LNCAP (cell line): Measurements from ENCODE around the gene RAB25.

Experiments
- TF ChIP-seq, protein P1 (sequence below): fragments of 450-650 bp; IDR thresholded peaks from 2 replicates; pipeline ENCODE4 v1.5.1; 2017; ENCODE audit warnings: mild to moderate bottlenecking

Gene RAB25

DNA sequence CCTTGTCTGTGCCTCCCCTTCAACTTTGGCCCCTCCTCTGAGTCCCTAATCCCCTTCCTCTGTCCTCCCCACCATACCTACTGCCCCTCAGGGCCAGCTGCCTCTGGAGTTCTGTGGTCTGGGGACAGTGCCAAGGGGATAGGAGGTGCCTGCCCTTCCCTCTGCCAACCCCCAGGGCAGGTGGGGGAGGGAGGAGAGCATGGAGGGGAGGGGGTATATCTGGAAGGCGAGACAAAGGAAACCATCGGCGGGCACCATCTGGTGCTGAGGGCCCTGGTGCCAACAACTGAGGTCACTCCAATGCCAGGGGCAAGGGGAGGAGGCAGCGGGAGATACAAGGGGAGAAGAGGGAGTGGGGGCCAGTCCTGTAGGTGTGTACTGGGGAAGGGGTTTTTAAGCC lies 9.6 kb downstream of the RAB25 start:
- TF ChIP-seq, protein P1, sequence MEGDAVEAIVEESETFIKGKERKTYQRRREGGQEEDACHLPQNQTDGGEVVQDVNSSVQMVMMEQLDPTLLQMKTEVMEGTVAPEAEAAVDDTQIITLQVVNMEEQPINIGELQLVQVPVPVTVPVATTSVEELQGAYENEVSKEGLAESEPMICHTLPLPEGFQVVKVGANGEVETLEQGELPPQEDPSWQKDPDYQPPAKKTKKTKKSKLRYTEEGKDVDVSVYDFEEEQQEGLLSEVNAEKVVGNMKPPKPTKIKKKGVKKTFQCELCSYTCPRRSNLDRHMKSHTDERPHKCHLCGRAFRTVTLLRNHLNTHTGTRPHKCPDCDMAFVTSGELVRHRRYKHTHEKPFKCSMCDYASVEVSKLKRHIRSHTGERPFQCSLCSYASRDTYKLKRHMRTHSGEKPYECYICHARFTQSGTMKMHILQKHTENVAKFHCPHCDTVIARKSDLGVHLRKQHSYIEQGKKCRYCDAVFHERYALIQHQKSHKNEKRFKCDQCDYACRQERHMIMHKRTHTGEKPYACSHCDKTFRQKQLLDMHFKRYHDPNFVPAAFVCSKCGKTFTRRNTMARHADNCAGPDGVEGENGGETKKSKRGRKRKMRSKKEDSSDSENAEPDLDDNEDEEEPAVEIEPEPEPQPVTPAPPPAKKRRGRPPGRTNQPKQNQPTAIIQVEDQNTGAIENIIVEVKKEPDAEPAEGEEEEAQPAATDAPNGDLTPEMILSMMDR, result no peak

GRCh38 chr1:156072251-156072650 lies 11.3 kb downstream of the RAB25 start:
- TF ChIP-seq, protein P1, result no peak

GRCh38 chr1:156073110-156073687 lies 12.2 kb downstream of the RAB25 start:
- TF ChIP-seq, protein P1, result no peak

GRCh38 chr1:156073740-156074139 lies 12.8 kb downstream of the RAB25 start:
- TF ChIP-seq, protein P1, result no peak

DNA sequence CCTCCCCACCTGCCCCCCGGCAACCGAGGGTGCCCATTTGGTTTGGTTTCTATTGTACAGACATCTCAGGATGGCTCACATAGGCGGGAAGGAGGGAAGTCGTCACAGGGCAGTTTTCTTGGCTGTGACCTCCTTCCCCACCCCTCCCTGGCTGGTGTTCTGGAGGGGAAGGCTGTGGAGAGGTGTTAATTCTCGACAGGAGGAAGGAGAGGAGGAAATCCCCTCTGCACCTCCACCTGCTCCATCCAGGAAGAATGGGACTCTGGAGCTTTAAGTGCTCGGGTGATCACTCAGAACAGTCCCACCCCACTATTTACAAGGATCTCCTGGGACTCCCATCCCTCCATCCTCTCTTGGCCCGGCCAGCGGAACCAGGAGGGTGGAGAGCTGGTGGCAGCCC lies 13.7 kb downstream of the RAB25 start:
- TF ChIP-seq, protein P1, result no peak

- TF ChIP-seq, protein P1, result no peak
Observed at GRCh38 chr1:156075162-156075561, 14.2 kb downstream of the RAB25 start.

DNA sequence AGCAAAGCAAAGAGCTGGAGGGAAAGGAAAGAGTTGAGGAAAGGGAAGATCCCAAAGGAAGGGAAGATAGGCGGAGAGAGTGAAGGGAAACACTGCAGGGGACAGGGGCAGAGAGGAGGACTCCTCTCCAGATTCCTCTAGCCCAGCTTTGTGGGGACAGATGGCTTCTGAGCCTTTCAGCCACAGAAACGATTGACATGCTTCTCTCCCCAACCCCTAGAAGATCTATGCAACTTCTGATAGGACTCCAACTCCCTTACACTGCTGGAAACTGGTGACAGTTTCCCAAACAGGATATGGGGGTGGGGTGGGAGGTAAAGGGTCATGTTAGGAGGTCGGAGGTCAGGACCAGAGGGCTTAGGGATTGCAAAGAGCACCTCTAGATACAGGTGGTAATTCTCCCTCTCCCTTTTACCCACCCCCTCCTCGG lies 14.8 kb downstream of the RAB25 start:
- TF ChIP-seq, protein P1, result no peak
